K562 (cell line): ENCODE results near the gene ERICH2. TPM values are rescaled to one million over a fixed set of nuclear protein-coding genes. Genes with fewer than 3 reads are reported as not detected.

Experiments
- ARHGAP35 ChIP-seq: fragments of 450-650 bp; IDR thresholded peaks from 2 replicates; pipeline ENCODE4 v1.6.1; 2018; ENCODE audit not compliant: partially characterized antibody
- CREM ChIP-seq: IDR thresholded peaks from 2 replicates; pipeline ENCODE4 v1.6.1; 2014; ENCODE audit warnings: antibody characterized with exemption, low read depth
- EHMT2 ChIP-seq: fragments of 450-650 bp; IDR thresholded peaks from 2 replicates; pipeline ENCODE4 v1.6.1; 2018; ENCODE audit warnings: antibody characterized with exemption
- KDM5B ChIP-seq: fragments of 200-600 bp; sonication (generic); IDR thresholded peaks from 2 replicates; pipeline ENCODE4 v1.6.1; 2012; ENCODE audit warnings: low read depth, mild to moderate bottlenecking, moderate library complexity, low read length, control low read depth, inconsistent platforms; ENCODE audit not compliant: insufficient replicate concordance
- NFATC3 ChIP-seq: fragments of 450-650 bp; IDR thresholded peaks from 2 replicates; pipeline ENCODE4 v1.6.1; 2017; ENCODE audit warnings: mild to moderate bottlenecking
- SMARCC2 ChIP-seq: fragments of 450-650 bp; IDR thresholded peaks from 2 replicates; pipeline ENCODE4 v1.6.1; 2017; ENCODE audit warnings: antibody characterized with exemption, moderate library complexity, mild to moderate bottlenecking, low read depth
- polyA plus RNA-seq, 8 experiments: library from polyadenylated mRNA; depleted of rRNA in 4 of 8; stranded (reverse) in 5 of 8; unstranded in 3 of 8; fragments of >200 nt; fragmentation: Nextera tagmentation in 2 of 8; fragmentation: Illumina TruSeq in 1 of 8; extraction: Ambion mirVana in 2 of 8; extraction: Trizol in 1 of 8; gene quantifications; 2 replicates each; pipeline versions ENCODE4 v1.2.1 to v1.2.3, GENCODE V29; 2011 to 2014; ENCODE audit warnings: inconsistent platforms in 1 of 8, missing spikeins in 1 of 8
- total RNA-seq, 7 experiments: library from RNA; depleted of rRNA in 6 of 7; stranded (reverse); fragments of >200 nt in 6 of 7; fragmentation: Illumina TruSeq in 2 of 7; extraction: Trizol in 2 of 7; gene quantifications; 2 replicates each; pipeline versions ENCODE4 v1.2.1 to v1.2.3, GENCODE V29; 2011 to 2021; ENCODE audit warnings: low replicate concordance in 1 of 7
- TF ChIP-seq, protein P1 (sequence below): sonication (generic); formaldehyde crosslinking; IDR thresholded peaks from 2 replicates; pipeline ENCODE4 v1.8.1; 2023; ENCODE audit warnings: mild to moderate bottlenecking, missing genetic modification reagents
- TF ChIP-seq, protein P2 (sequence below), 2 experiments: IDR thresholded peaks; 2 replicates each; pipeline ENCODE4 v1.6.1; 2012; ENCODE audit warnings: improper control_type of control experiment in 2 of 2, low read depth in 2 of 2, low read length in 2 of 2, borderline replicate concordance in 1 of 2
- TF ChIP-seq, protein P3 (sequence below): sonication (generic); formaldehyde crosslinking; IDR thresholded peaks from 2 replicates; pipeline ENCODE4 v1.8.0; 2023; ENCODE audit warnings: mild to moderate bottlenecking, missing genetic modification reagents
- TF ChIP-seq, protein P4 (sequence below): sonication (generic); formaldehyde crosslinking; IDR thresholded peaks from 2 replicates; pipeline ENCODE4 v1.5.0; 2020; ENCODE audit warnings: missing genetic modification reagents

ERICH2 gene
- total and polyA plus RNA-seq, 9 of the 15 experiments (the other 6 are each of a cell fraction or from before 2014, with no cell fraction given): 0.85 to 2.4 (median 1.6) TPM

DNA sequence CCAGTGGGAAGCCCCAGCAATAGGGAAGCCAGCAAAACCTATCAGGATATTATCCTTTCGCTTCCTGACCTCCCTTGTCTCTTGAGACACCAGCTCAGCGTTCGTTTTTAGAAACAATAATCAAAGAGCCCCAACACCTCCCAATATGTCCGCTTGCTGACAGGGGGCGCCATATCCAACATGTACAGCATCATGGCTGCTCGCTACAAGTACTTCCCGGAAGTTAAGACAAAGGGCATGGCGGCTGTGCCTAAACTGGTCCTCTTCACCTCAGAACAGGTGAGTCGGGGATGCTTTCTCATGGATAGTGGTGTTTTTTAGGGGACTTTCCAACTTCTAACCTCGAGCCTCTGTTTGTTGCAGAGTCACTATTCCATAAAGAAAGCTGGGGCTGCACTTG is 75.2 kb downstream of the ERICH2 start (continued):
- TF ChIP-seq, protein P1, sequence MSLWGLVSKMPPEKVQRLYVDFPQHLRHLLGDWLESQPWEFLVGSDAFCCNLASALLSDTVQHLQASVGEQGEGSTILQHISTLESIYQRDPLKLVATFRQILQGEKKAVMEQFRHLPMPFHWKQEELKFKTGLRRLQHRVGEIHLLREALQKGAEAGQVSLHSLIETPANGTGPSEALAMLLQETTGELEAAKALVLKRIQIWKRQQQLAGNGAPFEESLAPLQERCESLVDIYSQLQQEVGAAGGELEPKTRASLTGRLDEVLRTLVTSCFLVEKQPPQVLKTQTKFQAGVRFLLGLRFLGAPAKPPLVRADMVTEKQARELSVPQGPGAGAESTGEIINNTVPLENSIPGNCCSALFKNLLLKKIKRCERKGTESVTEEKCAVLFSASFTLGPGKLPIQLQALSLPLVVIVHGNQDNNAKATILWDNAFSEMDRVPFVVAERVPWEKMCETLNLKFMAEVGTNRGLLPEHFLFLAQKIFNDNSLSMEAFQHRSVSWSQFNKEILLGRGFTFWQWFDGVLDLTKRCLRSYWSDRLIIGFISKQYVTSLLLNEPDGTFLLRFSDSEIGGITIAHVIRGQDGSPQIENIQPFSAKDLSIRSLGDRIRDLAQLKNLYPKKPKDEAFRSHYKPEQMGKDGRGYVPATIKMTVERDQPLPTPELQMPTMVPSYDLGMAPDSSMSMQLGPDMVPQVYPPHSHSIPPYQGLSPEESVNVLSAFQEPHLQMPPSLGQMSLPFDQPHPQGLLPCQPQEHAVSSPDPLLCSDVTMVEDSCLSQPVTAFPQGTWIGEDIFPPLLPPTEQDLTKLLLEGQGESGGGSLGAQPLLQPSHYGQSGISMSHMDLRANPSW (CRISPR knock-in tag): no peak
- no peak for TF ChIP-seq KDM5B
- TF ChIP-seq, protein P2, sequence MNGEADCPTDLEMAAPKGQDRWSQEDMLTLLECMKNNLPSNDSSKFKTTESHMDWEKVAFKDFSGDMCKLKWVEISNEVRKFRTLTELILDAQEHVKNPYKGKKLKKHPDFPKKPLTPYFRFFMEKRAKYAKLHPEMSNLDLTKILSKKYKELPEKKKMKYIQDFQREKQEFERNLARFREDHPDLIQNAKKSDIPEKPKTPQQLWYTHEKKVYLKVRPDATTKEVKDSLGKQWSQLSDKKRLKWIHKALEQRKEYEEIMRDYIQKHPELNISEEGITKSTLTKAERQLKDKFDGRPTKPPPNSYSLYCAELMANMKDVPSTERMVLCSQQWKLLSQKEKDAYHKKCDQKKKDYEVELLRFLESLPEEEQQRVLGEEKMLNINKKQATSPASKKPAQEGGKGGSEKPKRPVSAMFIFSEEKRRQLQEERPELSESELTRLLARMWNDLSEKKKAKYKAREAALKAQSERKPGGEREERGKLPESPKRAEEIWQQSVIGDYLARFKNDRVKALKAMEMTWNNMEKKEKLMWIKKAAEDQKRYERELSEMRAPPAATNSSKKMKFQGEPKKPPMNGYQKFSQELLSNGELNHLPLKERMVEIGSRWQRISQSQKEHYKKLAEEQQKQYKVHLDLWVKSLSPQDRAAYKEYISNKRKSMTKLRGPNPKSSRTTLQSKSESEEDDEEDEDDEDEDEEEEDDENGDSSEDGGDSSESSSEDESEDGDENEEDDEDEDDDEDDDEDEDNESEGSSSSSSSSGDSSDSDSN (IDR thresholded peaks at IDR 0.05; ENCODE audit: borderline replicate concordance in 1 of 2, low read depth in 2 of 2, low read length in 2 of 2): no peak
- no peak for TF ChIP-seq CREM
- peak; percentile 97 for TF ChIP-seq EHMT2
- TF ChIP-seq, protein P3, sequence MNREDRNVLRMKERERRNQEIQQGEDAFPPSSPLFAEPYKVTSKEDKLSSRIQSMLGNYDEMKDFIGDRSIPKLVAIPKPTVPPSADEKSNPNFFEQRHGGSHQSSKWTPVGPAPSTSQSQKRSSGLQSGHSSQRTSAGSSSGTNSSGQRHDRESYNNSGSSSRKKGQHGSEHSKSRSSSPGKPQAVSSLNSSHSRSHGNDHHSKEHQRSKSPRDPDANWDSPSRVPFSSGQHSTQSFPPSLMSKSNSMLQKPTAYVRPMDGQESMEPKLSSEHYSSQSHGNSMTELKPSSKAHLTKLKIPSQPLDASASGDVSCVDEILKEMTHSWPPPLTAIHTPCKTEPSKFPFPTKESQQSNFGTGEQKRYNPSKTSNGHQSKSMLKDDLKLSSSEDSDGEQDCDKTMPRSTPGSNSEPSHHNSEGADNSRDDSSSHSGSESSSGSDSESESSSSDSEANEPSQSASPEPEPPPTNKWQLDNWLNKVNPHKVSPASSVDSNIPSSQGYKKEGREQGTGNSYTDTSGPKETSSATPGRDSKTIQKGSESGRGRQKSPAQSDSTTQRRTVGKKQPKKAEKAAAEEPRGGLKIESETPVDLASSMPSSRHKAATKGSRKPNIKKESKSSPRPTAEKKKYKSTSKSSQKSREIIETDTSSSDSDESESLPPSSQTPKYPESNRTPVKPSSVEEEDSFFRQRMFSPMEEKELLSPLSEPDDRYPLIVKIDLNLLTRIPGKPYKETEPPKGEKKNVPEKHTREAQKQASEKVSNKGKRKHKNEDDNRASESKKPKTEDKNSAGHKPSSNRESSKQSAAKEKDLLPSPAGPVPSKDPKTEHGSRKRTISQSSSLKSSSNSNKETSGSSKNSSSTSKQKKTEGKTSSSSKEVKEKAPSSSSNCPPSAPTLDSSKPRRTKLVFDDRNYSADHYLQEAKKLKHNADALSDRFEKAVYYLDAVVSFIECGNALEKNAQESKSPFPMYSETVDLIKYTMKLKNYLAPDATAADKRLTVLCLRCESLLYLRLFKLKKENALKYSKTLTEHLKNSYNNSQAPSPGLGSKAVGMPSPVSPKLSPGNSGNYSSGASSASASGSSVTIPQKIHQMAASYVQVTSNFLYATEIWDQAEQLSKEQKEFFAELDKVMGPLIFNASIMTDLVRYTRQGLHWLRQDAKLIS (CRISPR knock-in tag): no peak
- no peak for TF ChIP-seq SMARCC2
- no peak for TF ChIP-seq NFATC3
- TF ChIP-seq, protein P4, sequence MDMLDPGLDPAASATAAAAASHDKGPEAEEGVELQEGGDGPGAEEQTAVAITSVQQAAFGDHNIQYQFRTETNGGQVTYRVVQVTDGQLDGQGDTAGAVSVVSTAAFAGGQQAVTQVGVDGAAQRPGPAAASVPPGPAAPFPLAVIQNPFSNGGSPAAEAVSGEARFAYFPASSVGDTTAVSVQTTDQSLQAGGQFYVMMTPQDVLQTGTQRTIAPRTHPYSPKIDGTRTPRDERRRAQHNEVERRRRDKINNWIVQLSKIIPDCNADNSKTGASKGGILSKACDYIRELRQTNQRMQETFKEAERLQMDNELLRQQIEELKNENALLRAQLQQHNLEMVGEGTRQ (CRISPR knock-in tag): no peak
- TF ChIP-seq ARHGAP35: no peak
